K562 (cell line): Measurements from ENCODE around the gene UQCRC1. TPM values are rescaled to one million over a fixed set of nuclear protein-coding genes. Genes with fewer than 3 reads are reported as not detected.

Experiments
- ATAC-seq: fragments of 200-7000 bp; cut with Tn5 transposase; 3 replicates; pipeline ENCODE4 v1.9.1; 2020; ENCODE audit warnings: moderate library complexity
- BruUV-seq: library from RNA; stranded (reverse); fragments of 400-500 nt; replicated peaks from 2 replicates; lab custom pipeline; 2021; lab: Mats Ljungman, UMichigan
- CTCF ChIA-PET: fragments of 300-600 bp; formaldehyde crosslinking; extraction: SDS; loops from one replicate; lab custom pipeline; 2021; ENCODE audit warnings: low intra/inter-chr PET ratio; lab: Yijun Ruan, JAX
- POLR2A ChIA-PET: fragments of 300-600, 350-650 bp; sonication (Branson Sonifier 250); formaldehyde crosslinking; extraction: SDS; loops from one replicate; lab custom pipeline; 2021; ENCODE audit warnings: antibody characterized with exemption, inconsistent platforms; lab: Yijun Ruan, JAX
- DNase-seq, 4 experiments: peaks; one replicate each; pipeline versions ENCODE4 v3.0.0 to v3.0.0-alpha.2; 2011 to 2018; ENCODE audit warnings: low spot score in 3 of 4, mixed read lengths in 3 of 4; ENCODE audit errors: extremely low read depth in 1 of 4
- FAIRE-seq: peaks from 2 replicates; lab custom pipeline; 2011; peaks lifted over from hg19 to GRCh38; lab: Jason Lieb, UNC
- H2AFZ ChIP-seq: 2 replicates; pipeline ENCODE4 v1.6.0; 2011; ENCODE audit warnings: low read depth, low read length, control low read depth, inconsistent platforms
- H3K27ac ChIP-seq: fragments of 200-600 bp; 3 replicates; pipeline ENCODE4 v1.8.0; 2011; ENCODE audit warnings: low read depth, mild to moderate bottlenecking, control low read depth, inconsistent platforms, low read length, moderate library complexity, mixed read lengths; ENCODE audit errors: extremely low read depth
- H3K27me3 ChIP-seq, 2 experiments: fragments of 300-600 bp in 1 of 2; 2 replicates in 1 of 2; 3 replicates in 1 of 2; pipeline versions ENCODE4 v1.6.0 to v1.8.0; 2011; ENCODE audit warnings: inconsistent platforms in 2 of 2, low read length in 2 of 2, mild to moderate bottlenecking in 1 of 2, mixed read lengths in 1 of 2, moderate library complexity in 1 of 2; ENCODE audit not compliant: control insufficient read depth in 2 of 2, insufficient read depth in 2 of 2
- H3K36me3 ChIP-seq: fragments of 300-600 bp; 3 replicates; pipeline ENCODE4 v1.8.0; 2011; ENCODE audit warnings: mild to moderate bottlenecking, low read length, inconsistent platforms; ENCODE audit not compliant: control insufficient read depth, insufficient read depth
- H3K4me1 ChIP-seq, 2 experiments: fragments of 200-600 bp in 1 of 2; replicated peaks in 1 of 2; 2 replicates in 1 of 2; 3 replicates in 1 of 2; pipeline versions ENCODE4 v1.5.1 to v1.8.0; 2011; ENCODE audit warnings: inconsistent platforms in 2 of 2, low read length in 2 of 2, mild to moderate bottlenecking in 1 of 2, mixed read lengths in 1 of 2, moderate library complexity in 1 of 2; ENCODE audit not compliant: control insufficient read depth in 2 of 2, insufficient read depth in 2 of 2
- H3K4me2 ChIP-seq: 2 replicates; pipeline ENCODE4 v1.6.1; 2011; ENCODE audit warnings: low read length, control low read depth, inconsistent platforms, mixed read lengths; ENCODE audit not compliant: insufficient read depth
- H3K4me3 ChIP-seq: fragments of 200-600 bp; sonication (generic), shearing (Covaris generic); 2 replicates; pipeline ENCODE4 v1.5.1; 2016; ENCODE audit warnings: control low read depth, inconsistent platforms
- H3K79me2 ChIP-seq: fragments of 200-600 bp; 3 replicates; pipeline ENCODE4 v1.8.0; 2011; ENCODE audit warnings: low read length, inconsistent platforms; ENCODE audit not compliant: control insufficient read depth, insufficient read depth
- H3K9ac ChIP-seq, 2 experiments: 2 replicates each; pipeline versions ENCODE4 v1.6.0 to v1.6.1; 2011; ENCODE audit warnings: low read depth in 2 of 2, low read length in 2 of 2, control low read depth in 1 of 2, inconsistent platforms in 1 of 2, mild to moderate bottlenecking in 1 of 2, mixed read lengths in 1 of 2; ENCODE audit not compliant: insufficient read depth in 1 of 2
- H3K9me1 ChIP-seq: one replicate; pipeline ENCODE4 v1.6.0; 2011; ENCODE audit warnings: inconsistent platforms, mild to moderate bottlenecking, low read length, moderate library complexity; ENCODE audit not compliant: control insufficient read depth, insufficient read depth
- H3K9me3 ChIP-seq: replicated peaks from 2 replicates; pipeline ENCODE4 v1.5.1; 2011; ENCODE audit warnings: low read depth, low read length, inconsistent platforms; ENCODE audit not compliant: control insufficient read depth, insufficient read depth
- H4K20me1 ChIP-seq: replicated peaks from 2 replicates; pipeline ENCODE4 v1.6.1; 2011; ENCODE audit warnings: low read length, inconsistent platforms, mixed read lengths; ENCODE audit not compliant: control insufficient read depth, insufficient read depth
- E2F8 ChIP-seq: fragments of 450-650 bp; IDR thresholded peaks from 2 replicates; pipeline ENCODE4 v1.7.1; 2018; ENCODE audit warnings: mild to moderate bottlenecking, low read depth; ENCODE audit not compliant: partially characterized antibody
- GTF2A2 ChIP-seq: IDR thresholded peaks from 2 replicates; pipeline ENCODE4 v1.6.1; 2016; ENCODE audit warnings: mild to moderate bottlenecking, missing genetic modification characterization, missing compliant biosample characterization
- NCOR1 ChIP-seq: fragments of 450-650 bp; IDR thresholded peaks from 2 replicates; pipeline ENCODE4 v1.6.1; 2016; ENCODE audit warnings: mild to moderate bottlenecking, moderate library complexity
- THRAP3 ChIP-seq: fragments of 450-650 bp; IDR thresholded peaks from 2 replicates; pipeline ENCODE4 v1.6.1; 2016; ENCODE audit warnings: mild to moderate bottlenecking, inconsistent platforms, borderline replicate concordance
- TSC22D4 ChIP-seq: fragments of 450-650 bp; IDR thresholded peaks from 2 replicates; pipeline ENCODE4 v1.6.1; 2016; ENCODE audit warnings: missing genetic modification characterization, missing biosample characterization, control low read depth
- YBX1 ChIP-seq: fragments of 450-650 bp; IDR thresholded peaks from 2 replicates; pipeline ENCODE4 v1.7.1; 2016; ENCODE audit warnings: mild to moderate bottlenecking
- ZNF277 ChIP-seq: fragments of 250-450 bp; sonication (Bioruptor Pico); IDR thresholded peaks from 2 replicates; pipeline ENCODE4 v1.8.0; 2022; ENCODE audit warnings: inconsistent platforms, mild to moderate bottlenecking, moderate library complexity, borderline replicate concordance
- WGBS: fragments of 100-300 bp; shearing (Covaris generic); methylation state at CpG from one replicate; pipeline ENCODE4 v1.1.6; 2016; ENCODE audit warnings: low coverage, mixed read lengths; ENCODE audit not compliant: insufficient coverage; ENCODE audit errors: missing lambda C conversion rate; 5-methylcytosine and 5-hydroxymethylcytosine counted together
- in situ Hi-C: fragments of 300-500 bp; cut with MboI; formaldehyde crosslinking; loops from 4 replicates; pipeline ENCODE4 v1.15.0; 2018; ENCODE audit warnings: inconsistent platforms, mixed read lengths
- intact Hi-C: fragments of 100-400 bp; cut with micrococcal nuclease; formaldehyde crosslinking; loops from 2 replicates; pipeline ENCODE4 v1.14.2; 2022
- polyA plus RNA-seq, 8 experiments: library from polyadenylated mRNA; depleted of rRNA in 4 of 8; stranded (reverse) in 5 of 8; unstranded in 3 of 8; fragments of >200 nt; fragmentation: Nextera tagmentation in 2 of 8; fragmentation: Illumina TruSeq in 1 of 8; extraction: Ambion mirVana in 2 of 8; extraction: Trizol in 1 of 8; gene quantifications; 2 replicates each; pipeline versions ENCODE4 v1.2.1 to v1.2.3, GENCODE V29; 2011 to 2014; ENCODE audit warnings: inconsistent platforms in 1 of 8, missing spikeins in 1 of 8
- total RNA-seq, 7 experiments: library from RNA; depleted of rRNA in 6 of 7; stranded (reverse); fragments of >200 nt in 6 of 7; fragmentation: Illumina TruSeq in 2 of 7; extraction: Trizol in 2 of 7; gene quantifications; 2 replicates each; pipeline versions ENCODE4 v1.2.1 to v1.2.3, GENCODE V29; 2011 to 2021; ENCODE audit warnings: low replicate concordance in 1 of 7
- TF ChIP-seq, protein P1 (sequence below): fragments of 450-650 bp; formaldehyde crosslinking; IDR thresholded peaks from 2 replicates; pipeline ENCODE4 v1.4.0; 2020; ENCODE audit warnings: mild to moderate bottlenecking, moderate library complexity

UQCRC1 gene
- total and polyA plus RNA-seq, 9 of the 15 experiments (the other 6 are each of a cell fraction or from before 2014, with no cell fraction given) = 125 to 424 (median 268) TPM

DNA sequence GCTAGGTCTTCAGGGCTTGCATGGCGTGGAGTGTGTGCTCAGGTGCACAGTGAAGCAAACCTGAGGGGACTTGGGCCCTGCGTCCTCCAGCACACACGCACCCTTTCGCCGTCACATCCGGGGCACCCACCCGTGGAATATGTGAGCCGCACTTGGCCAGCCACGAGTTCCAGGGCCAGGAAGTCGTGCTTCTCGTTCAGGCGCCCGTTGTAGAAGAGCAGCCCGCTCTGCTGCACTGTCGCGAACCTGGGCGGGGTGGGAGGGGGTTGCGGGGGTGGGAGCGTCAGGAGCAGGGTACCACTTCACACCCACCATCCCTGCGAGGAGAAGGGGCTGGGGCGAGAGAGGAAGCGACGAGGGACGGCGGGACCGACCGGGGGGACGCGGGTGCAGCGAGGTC lies 46.2 kb upstream of the UQCRC1 start:
- Histone ChIP-seq H3K4me3 (no peak overlapping the region), H3K9ac (no peak overlapping the region)
- BruUV-seq = no TSS peak

More for the DNA sequence above, 46.2 kb upstream of the UQCRC1 start:
- H3K79me2 ChIP-seq = no peaks in the 10 kb centered on the region
- WGBS = 91% methylated on average over 6 of the region's 30 CpGs
- no peaks in the 10 kb centered on the region; a peak in 1 of 5 replicates for H3K27me3 ChIP-seq
- DNase-seq = no peak
- no peak for FAIRE-seq
- H3K4me1 ChIP-seq = peaks cover 0 to 11% of the 10 kb centered on the region in 2 experiments; a peak in 2 of 5 replicates
- H3K9me1 ChIP-seq = no peaks in the 10 kb centered on the region
- no peak for ATAC-seq
- intact Hi-C loops (no loop called here), in situ Hi-C loops (no loop called here)
- CTCF ChIA-PET = no interaction called here
- TF ChIP-seq, protein P1, sequence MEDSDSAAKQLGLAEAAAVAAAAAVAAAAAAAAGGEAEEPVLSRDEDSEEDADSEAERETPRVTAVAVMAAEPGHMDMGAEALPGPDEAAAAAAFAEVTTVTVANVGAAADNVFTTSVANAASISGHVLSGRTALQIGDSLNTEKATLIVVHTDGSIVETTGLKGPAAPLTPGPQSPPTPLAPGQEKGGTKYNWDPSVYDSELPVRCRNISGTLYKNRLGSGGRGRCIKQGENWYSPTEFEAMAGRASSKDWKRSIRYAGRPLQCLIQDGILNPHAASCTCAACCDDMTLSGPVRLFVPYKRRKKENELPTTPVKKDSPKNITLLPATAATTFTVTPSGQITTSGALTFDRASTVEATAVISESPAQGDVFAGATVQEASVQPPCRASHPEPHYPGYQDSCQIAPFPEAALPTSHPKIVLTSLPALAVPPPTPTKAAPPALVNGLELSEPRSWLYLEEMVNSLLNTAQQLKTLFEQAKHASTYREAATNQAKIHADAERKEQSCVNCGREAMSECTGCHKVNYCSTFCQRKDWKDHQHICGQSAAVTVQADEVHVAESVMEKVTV (CRISPR knock-in tag) = no peak
- no peak for TF ChIP-seq THRAP3
- TF ChIP-seq GTF2A2 (tag) = no peak
- TF ChIP-seq TSC22D4 (tag) = no peak
- TF ChIP-seq E2F8 = no peak
- no peak for TF ChIP-seq ZNF277 (CRISPR knock-in tag)
- TF ChIP-seq YBX1 = no peak
- no peak for TF ChIP-seq NCOR1
- no peak overlapping the region for H3K27ac ChIP-seq
- no peaks in the 10 kb centered on the region for H3K9me3 ChIP-seq
- H3K4me2 ChIP-seq = no peak overlapping the region
- no peak overlapping the region for H2AFZ ChIP-seq
- POLR2A ChIA-PET = no interaction called here
- no peaks in the 10 kb centered on the region for H4K20me1 ChIP-seq
- no peaks in the 10 kb centered on the region for H3K36me3 ChIP-seq
